ENCODE data around the gene PCDHA10. TPM values are rescaled to one million over a fixed set of nuclear protein-coding genes. Genes with fewer than 3 reads are reported as not detected.

PCDHA10 gene
- total and polyA plus RNA-seq, 2 of the 4 experiments (the other 2 are of a cell fraction), result under 0.01 to 0.02 TPM

GRCh38 chr5:140835622-140836510 lies 19.8 kb upstream of the PCDHA10 start:
- in situ Hi-C loops (cut with MboI; ENCODE audit: low sequenced_read_pairs), result no loop called here
- TF ChIP-seq NFE2L2 (IDR thresholded peaks at IDR 0.05; ENCODE audit: low read depth, low read length) (no peak), MAFK (IDR thresholded peaks at IDR 0.05; ENCODE audit: low read depth, low read length) (no peak), USF2 (IDR thresholded peaks at IDR 0.05; ENCODE audit: low read depth, low read length) (no peak), POLR2A (IDR thresholded peaks at IDR 0.05; ENCODE audit: low read depth, low read length) (no peak), RAD21 (IDR thresholded peaks at IDR 0.05; ENCODE audit: low read length) (no peak), CHD1 (IDR thresholded peaks at IDR 0.05; ENCODE audit: low read depth, low read length) (no peak), MAZ (IDR thresholded peaks at IDR 0.05; ENCODE audit: borderline replicate concordance, low read depth, low read length) (no peak), RCOR1 (IDR thresholded peaks at IDR 0.05; ENCODE audit: insufficient replicate concordance, low read length) (no peak), CEBPB (IDR thresholded peaks at IDR 0.05; ENCODE audit: low read depth, low read length) (no peak), CTCF (conservative IDR thresholded peaks at IDR 0.05; ENCODE audit: low read depth, low read length) (no peak), SMC3 (IDR thresholded peaks at IDR 0.05; ENCODE audit: low read depth, low read length) (no peak), ELK1 (IDR thresholded peaks at IDR 0.05; ENCODE audit: borderline replicate concordance, low read depth, low read length) (no peak), MXI1 (IDR thresholded peaks at IDR 0.05; ENCODE audit: borderline replicate concordance, low read depth, low read length) (no peak), BHLHE40 (IDR thresholded peaks at IDR 0.05; ENCODE audit: low read depth, low read length) (no peak), RFX5 (IDR thresholded peaks at IDR 0.05; ENCODE audit: low read depth, low read length) (no peak)

More at GRCh38 chr5:140835622-140836510, 19.8 kb upstream of the PCDHA10 start:
- Histone ChIP-seq H4K5ac (ENCODE audit: low read depth, low read length) (no peak overlapping the region), H3K4ac (ENCODE audit: low read depth, low read length) (no peak overlapping the region), H2BK20ac (ENCODE audit: low read depth, low read length) (no peak overlapping the region), H3K4me2 (ENCODE audit: low read depth, low read length) (no peak overlapping the region), H3K23ac (ENCODE audit: low read depth, low read length) (no peak overlapping the region), H2BK15ac (ENCODE audit: low read depth, low read length) (no peak overlapping the region), H3K36me3 (ENCODE audit: control insufficient read depth, insufficient read depth, low read length) (no peaks in the 10 kb centered on the region), H2AFZ (replicated peaks; ENCODE audit: low read length, poor library complexity) (no peak overlapping the region), H3K4me1 (ENCODE audit: control insufficient read depth, insufficient read depth, low read length) (no peaks in the 10 kb centered on the region), H3K27me3 (ENCODE audit: control insufficient read depth, insufficient read depth, low read length) (no peaks in the 10 kb centered on the region), H3K18ac (ENCODE audit: low read depth, low read length) (no peak overlapping the region), H4K8ac (ENCODE audit: low read depth in 2 of 2, low read length in 2 of 2) (no peak overlapping the region), H2BK120ac (ENCODE audit: low read depth, low read length) (no peak overlapping the region), H2AK5ac (ENCODE audit: low read depth, low read length) (no peak overlapping the region), H2BK5ac (ENCODE audit: low read depth, low read length, poor library complexity, severe bottlenecking) (no peak overlapping the region), H3K27ac (ENCODE audit: insufficient read depth, low read length) (no peak overlapping the region), H3K4me3 (ENCODE audit: insufficient read depth, low read depth, low read length) (no peak overlapping the region), H3K14ac (replicated peaks; ENCODE audit: low read depth, low read length) (no peak overlapping the region), H3K9me3 (ENCODE audit: control insufficient read depth, insufficient read depth, low read length) (peaks cover 17% of the 10 kb centered on the region), H3K79me1 (ENCODE audit: low read depth in 1 of 2, low read length in 2 of 2) (no peaks in the 10 kb centered on the region), H2AK9ac (replicated peaks; ENCODE audit: low read depth, low read length, poor library complexity) (no peak overlapping the region), H4K91ac (ENCODE audit: insufficient read depth, low read depth, low read length) (no peak overlapping the region), H4K20me1 (ENCODE audit: insufficient read depth, low read length) (no peaks in the 10 kb centered on the region), H3K9ac (ENCODE audit: low read depth, low read length) (no peak overlapping the region), H3K56ac (ENCODE audit: extremely low read depth, insufficient read depth, low read length) (no peak overlapping the region), H3K9me1 (ENCODE audit: insufficient read depth, low read length) (no peaks in the 10 kb centered on the region)
- no TSS peak for BruUV-seq (replicated peaks)
- ChIA-PET POLR2A (ENCODE audit: unreplicated experiment) (no interaction called here), CTCF (no interaction called here)
- DNase-seq (no peak), ATAC-seq (ENCODE audit: low read depth) (no peak)
- intact Hi-C loops (cut with micrococcal nuclease) (no loop called here), dilution Hi-C loops (cut with HindIII; ENCODE audit: low sequenced_read_pairs, unreplicated experiment) (no loop called here)
- WGBS, 2 experiments (ENCODE audit: extremely low coverage in 2 of 2, insufficient read length in 1 of 2), result 44% methylated on average over 79 of the region's 103 CpGs; no CpG with 5 or more reads in 1 of the 2 experiments
